T-helper 2 cell (primary cell): Measurements from ENCODE around the gene KCNQ5.

Source experiments
- DNase-seq, 5 experiments: peaks; one replicate each; pipeline versions ENCODE4 v3.0.0 to v3.0.0-alpha.2; 2012 to 2022

The KCNQ5 gene

GRCh38 chr6:72683797-72684196, 61.9 kb downstream of the KCNQ5 start:
- DNase-seq, result peak in 1 of 5 experiments; percentile 2

- no peak for DNase-seq
Observed at GRCh38 chr6:72689107-72689954, 67.5 kb downstream of the KCNQ5 start.

GRCh38 chr6:72691249-72691648, 69.4 kb downstream of the KCNQ5 start:
- peak in 1 of 5 experiments; percentile 2 for DNase-seq

- no peak for DNase-seq
Observed at GRCh38 chr6:72696055-72696454, 74.2 kb downstream of the KCNQ5 start.

- DNase-seq, result no peak
Observed at GRCh38 chr6:72699159-72699558, 77.3 kb downstream of the KCNQ5 start.

GRCh38 chr6:72702421-72702820, 80.6 kb downstream of the KCNQ5 start:
- DNase-seq, result no peak

- no peak for DNase-seq
Observed at GRCh38 chr6:72703093-72703492, 81.2 kb downstream of the KCNQ5 start.

GRCh38 chr6:72704979-72705378, 83.1 kb downstream of the KCNQ5 start:
- DNase-seq, result no peak

- no peak for DNase-seq
Observed at GRCh38 chr6:72709431-72709830, 87.6 kb downstream of the KCNQ5 start.

GRCh38 chr6:72711731-72712130, 89.9 kb downstream of the KCNQ5 start:
- no peak for DNase-seq

- no peak for DNase-seq
Observed at GRCh38 chr6:72712910-72713309, 91.0 kb downstream of the KCNQ5 start.

GRCh38 chr6:72715119-72715518, 93.3 kb downstream of the KCNQ5 start:
- no peak for DNase-seq

GRCh38 chr6:72716916-72717315, 95.1 kb downstream of the KCNQ5 start:
- no peak for DNase-seq

- DNase-seq, result no peak
Observed at GRCh38 chr6:72720464-72720863, 98.6 kb downstream of the KCNQ5 start.

- no peak for DNase-seq
Observed at GRCh38 chr6:72721346-72721745, 99.5 kb downstream of the KCNQ5 start.

GRCh38 chr6:72724545-72724944, 102.7 kb downstream of the KCNQ5 start:
- DNase-seq, result no peak

GRCh38 chr6:72728706-72729343, 107.0 kb downstream of the KCNQ5 start:
- DNase-seq, result no peak

GRCh38 chr6:72733045-72733444, 111.2 kb downstream of the KCNQ5 start:
- no peak for DNase-seq

GRCh38 chr6:72738091-72738490, 116.2 kb downstream of the KCNQ5 start:
- DNase-seq, result no peak

- peak in 1 of 5 experiments; percentile 20 for DNase-seq
Observed at GRCh38 chr6:72739368-72739779, 117.5 kb downstream of the KCNQ5 start.

- peak in 1 of 5 experiments; percentile 33 for DNase-seq
Observed at GRCh38 chr6:72740135-72740534, 118.3 kb downstream of the KCNQ5 start.

- DNase-seq, result no peak
Observed at GRCh38 chr6:72741083-72741482, 119.2 kb downstream of the KCNQ5 start.

- no peak for DNase-seq
Observed at GRCh38 chr6:72742001-72742673, 120.3 kb downstream of the KCNQ5 start.

- no peak for DNase-seq
Observed at GRCh38 chr6:72746276-72746675, 124.4 kb downstream of the KCNQ5 start.
